ENCODE measurements around the gene DIO3.

GRCh38 chr14:101540481-101541462 lies 20.5 kb upstream of the DIO3 start:
- no peak for TF ChIP-seq ZNF274 (IDR thresholded peaks at IDR 0.05; ENCODE audit: low read depth, low read length)
- no peak for TF ChIP-seq SUZ12 (IDR thresholded peaks at IDR 0.05; ENCODE audit: extremely low read depth, insufficient read depth, insufficient read length)
- TF ChIP-seq YY1 (IDR thresholded peaks at IDR 0.05; ENCODE audit: insufficient read depth, insufficient read length): no peak
